Cardiac fibroblast (primary cell): ENCODE data around the gene PTPA.

Experiments
- DNase-seq, 2 donors: peaks; one replicate each; pipeline versions ENCODE4 v3.0.0 to v3.0.0-alpha.2; 2010; ENCODE audit warnings: low read depth in 2 of 2
- H3K4me3 ChIP-seq, 2 donors: replicated peaks in 1 of 2; 1 replicate in 1 of 2; 2 replicates in 1 of 2; pipeline ENCODE4 v1.5.1; 2011; ENCODE audit warnings: low read depth in 2 of 2, low read length in 2 of 2, mild to moderate bottlenecking in 2 of 2, moderate library complexity in 1 of 2
- CTCF ChIP-seq: IDR thresholded peaks from one replicate; pipeline ENCODE4 v1.5.1; 2011; ENCODE audit warnings: low read depth, mild to moderate bottlenecking, low read length, inconsistent platforms

Gene PTPA

DNA sequence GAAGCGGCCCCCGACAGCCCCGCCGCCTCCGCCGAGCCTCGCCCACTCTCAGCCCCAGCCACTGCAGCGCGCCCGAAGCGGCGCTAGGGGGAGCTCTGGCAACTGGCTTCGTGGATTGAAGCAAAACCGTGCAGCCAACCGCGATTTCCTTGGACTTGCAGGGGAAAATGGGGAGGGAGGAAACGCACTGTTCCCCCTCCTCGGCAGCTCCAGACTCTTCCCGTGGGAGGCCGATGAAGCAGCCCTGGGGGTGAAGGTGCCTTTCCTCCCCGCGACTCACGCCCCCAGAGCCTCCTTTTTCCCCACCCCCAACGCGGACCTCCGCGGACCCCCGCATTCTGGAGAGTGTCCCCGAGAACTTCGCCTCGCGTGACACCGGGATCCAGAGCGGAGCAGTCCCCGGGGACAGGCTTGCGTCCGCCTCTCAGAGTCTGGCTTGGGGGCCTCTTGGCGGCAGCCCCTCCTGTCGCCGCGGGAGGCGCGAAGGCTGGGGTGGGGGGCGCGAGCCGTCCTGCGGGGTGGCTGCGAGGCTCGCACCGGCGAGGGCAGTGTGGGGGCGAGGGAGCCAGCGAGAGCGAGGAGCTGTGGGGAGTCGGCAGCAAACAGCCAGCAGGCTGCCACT, 63.0 kb downstream of the PTPA start:
- peak overlapping the region; percentile 68 to 92 for H3K4me3 ChIP-seq
- peak; percentile 91 for TF ChIP-seq CTCF
- DNase-seq, result peak; percentile 96 to 97

GRCh38 chr9:129174724-129175514, 63.7 kb downstream of the PTPA start:
- peak; percentile 23 for TF ChIP-seq CTCF
- peak overlapping the region; percentile 68 to 92 for H3K4me3 ChIP-seq
- peak; percentile 91 to 97 for DNase-seq

GRCh38 chr9:129175515-129175824, 64.3 kb downstream of the PTPA start:
- no peak for DNase-seq
- H3K4me3 ChIP-seq, result peak overlapping the region; percentile 68 to 92
- TF ChIP-seq CTCF, result no peak

GRCh38 chr9:129175825-129176633, 64.8 kb downstream of the PTPA start:
- peak; percentile 94 to 95 for DNase-seq
- TF ChIP-seq CTCF, result no peak
- peak overlapping the region; percentile 68 to 92 for H3K4me3 ChIP-seq

DNA sequence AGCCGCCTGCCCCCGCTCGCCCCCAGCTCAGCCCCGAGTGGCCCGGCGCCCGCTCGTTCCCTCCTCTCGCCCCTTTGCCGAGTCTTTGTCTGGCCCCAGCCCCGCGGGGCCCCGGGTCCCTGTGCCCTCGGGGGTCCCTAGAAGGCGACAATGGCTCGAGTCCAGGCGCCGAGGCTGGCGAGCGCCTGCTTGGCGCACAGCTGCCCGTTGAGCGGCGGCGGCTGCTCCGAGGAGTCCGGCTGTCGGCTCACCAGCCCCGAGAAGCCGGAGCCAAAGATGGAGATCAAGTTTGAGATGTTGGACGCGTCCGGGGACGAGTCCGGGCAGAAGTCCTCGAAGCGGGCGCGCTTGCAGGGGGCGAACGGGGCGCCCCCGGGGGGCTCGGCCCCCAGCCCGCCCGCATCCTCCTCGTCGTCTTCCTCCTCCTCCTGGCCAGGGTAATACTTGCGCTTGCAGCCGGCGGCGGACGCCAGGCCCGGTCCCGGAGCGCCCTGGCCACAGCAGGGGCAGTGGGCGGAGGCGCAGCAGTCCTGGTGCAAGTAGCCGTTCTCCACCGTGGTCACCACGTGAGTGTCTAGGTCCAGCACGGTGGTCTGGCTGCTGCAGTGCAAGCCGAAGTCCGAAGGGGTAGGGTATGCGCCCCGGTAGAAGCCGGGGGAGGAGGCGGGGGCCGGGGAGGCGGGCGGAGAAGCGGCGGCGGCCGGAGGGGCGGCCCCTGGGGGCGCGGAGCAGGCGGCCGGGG, 65.7 kb downstream of the PTPA start:
- DNase-seq, result peak; percentile 51 to 55
- H3K4me3 ChIP-seq, result peak overlapping the region; percentile 68 to 92
- TF ChIP-seq CTCF, result no peak

DNA sequence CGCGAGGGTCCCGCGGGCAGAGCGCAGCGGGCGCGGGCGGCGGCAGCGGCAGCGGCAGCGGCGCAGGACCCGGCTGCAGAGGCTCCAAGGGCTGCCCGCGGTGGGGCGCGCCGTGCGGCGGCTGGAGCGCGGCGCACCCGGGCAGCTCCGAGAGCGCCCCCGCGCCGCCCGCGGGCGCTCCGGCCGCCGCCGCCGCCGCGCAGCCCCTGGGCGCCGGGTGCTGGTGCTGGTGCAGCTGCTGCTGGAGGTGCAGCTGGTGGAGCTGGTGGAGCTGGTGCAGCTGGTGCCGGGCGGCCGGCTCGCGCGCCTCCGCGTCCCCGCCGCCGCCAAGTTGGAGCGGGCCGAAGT, 66.2 kb downstream of the PTPA start:
- TF ChIP-seq CTCF, result no peak
- peak overlapping the region; percentile 79 to 92 for H3K4me3 ChIP-seq
- DNase-seq, result no peak
